ENCODE measurements around the gene NEURL1.

NEURL1 gene

GRCh38 chr10:103487410-103487708 is 6.1 kb upstream of the NEURL1 start:
- TF ChIP-seq ZFX (IDR thresholded peaks at IDR 0.05) (no peak), CTCF (conservative IDR thresholded peaks at IDR 0.05) (no peak)
- H3K27ac ChIP-seq, result no peak overlapping the region; the same call in 1 of the 2 replicates

- H3K27ac ChIP-seq, result no peak overlapping the region
- TF ChIP-seq ZFX (IDR thresholded peaks at IDR 0.05) (no peak), CTCF (conservative IDR thresholded peaks at IDR 0.05) (no peak)
Measured at GRCh38 chr10:103490986-103491314, 2.6 kb upstream of the NEURL1 start.

- TF ChIP-seq ZFX (IDR thresholded peaks at IDR 0.05) (no peak), CTCF (conservative IDR thresholded peaks at IDR 0.05) (no peak)
- H3K27ac ChIP-seq, result no peak overlapping the region
Measured at GRCh38 chr10:103491729-103492364, 1.7 kb upstream of the NEURL1 start.

GRCh38 chr10:103492655-103493261 is 747 bp upstream of the NEURL1 start:
- TF ChIP-seq CTCF (conservative IDR thresholded peaks at IDR 0.05), result no peak
- TF ChIP-seq ZFX (IDR thresholded peaks at IDR 0.05), result no peak
- H3K27ac ChIP-seq, result no peak overlapping the region

- no peak for TF ChIP-seq ZFX (IDR thresholded peaks at IDR 0.05)
- TF ChIP-seq CTCF (conservative IDR thresholded peaks at IDR 0.05), result no peak
Measured at GRCh38 chr10:103493916-103494877, 692 bp downstream of the NEURL1 start.

GRCh38 chr10:103495321-103495720 is 1.8 kb downstream of the NEURL1 start:
- H3K27ac ChIP-seq, result no peak overlapping the region
- TF ChIP-seq CTCF (conservative IDR thresholded peaks at IDR 0.05) (no peak), ZFX (IDR thresholded peaks at IDR 0.05) (no peak)

More at GRCh38 chr10:103493916-103494877, 692 bp downstream of the NEURL1 start:
- H3K27ac ChIP-seq, result no peak overlapping the region

Data from C4-2B (cell line).